ENCODE results near the gene CNTNAP2.
"Not testable (repeated sequence)": the region's sequence is repeated elsewhere in the genome, so short reads cannot be mapped to it uniquely, and the experiment has no call there.

The CNTNAP2 gene

DNA sequence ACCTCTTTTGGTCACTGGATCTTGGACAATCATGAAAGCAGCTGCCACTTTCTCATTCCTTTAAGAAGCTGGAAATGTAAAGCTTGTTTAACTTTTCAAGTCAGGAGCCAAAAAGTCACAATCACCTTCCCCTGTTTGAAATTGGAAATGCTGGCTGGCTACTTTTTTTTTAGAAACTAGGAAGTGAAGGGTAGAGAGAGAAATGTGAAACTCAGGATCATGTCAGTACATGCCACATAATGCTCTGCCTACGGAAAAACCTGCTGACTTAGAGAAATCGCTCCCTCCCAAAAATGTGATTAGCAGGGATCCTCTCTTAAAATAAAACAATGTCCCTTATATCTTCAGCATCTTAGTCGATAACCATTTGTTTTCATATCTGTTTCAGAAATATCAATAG lies 2285.6 kb downstream of the CNTNAP2 start:
- DNase-seq (ENCODE audit: low read depth in 2 of 3, low spot score in 2 of 3), result no peak

DNA sequence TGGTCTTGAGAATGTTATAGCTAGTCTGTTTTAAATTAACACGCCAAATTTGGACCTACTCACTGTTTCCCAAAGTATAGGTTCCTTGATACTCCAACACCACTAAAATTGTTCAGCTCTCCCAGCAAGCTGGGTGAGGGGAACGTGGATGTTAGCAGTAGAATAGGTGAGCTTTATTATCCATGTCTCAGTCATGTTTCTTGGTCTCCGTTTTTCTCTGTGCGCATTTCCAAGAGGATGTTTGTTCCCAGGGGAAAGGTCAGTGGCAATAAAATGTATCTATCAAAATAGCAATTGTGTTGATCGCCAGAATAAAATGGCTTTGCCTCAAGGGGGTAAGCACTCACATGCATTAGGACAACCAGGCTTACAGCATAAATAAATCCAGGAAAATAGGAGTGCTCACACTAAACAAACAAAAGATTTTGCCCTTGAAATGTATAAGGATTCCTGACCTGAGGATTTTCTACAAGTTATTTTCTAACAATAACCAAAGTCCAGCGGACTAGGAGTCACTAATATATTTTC lies 2286.9 kb downstream of the CNTNAP2 start:
- DNase-seq (ENCODE audit: low read depth in 2 of 3, low spot score in 2 of 3), result no peak

DNA sequence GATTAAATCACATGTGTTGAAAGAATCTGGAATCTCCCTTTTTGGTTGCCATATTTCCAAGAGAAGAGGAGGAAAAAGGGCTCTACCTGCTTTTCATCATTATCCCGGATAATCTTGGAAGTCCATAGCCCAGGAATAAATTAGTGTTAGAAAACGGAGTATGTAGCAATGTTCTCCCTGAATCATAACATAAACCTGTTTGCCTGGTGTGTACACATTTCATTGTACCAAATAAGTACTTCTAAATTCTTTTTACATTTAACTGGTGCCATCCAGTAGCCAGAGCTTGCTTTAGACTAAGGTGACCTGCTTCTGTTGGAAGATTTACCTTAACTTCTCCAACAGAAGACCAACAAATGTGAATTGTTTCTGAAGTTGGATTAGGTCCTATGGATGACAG lies 2291.7 kb downstream of the CNTNAP2 start:
- DNase-seq (ENCODE audit: low read depth in 2 of 3, low spot score in 2 of 3), result no peak

DNA sequence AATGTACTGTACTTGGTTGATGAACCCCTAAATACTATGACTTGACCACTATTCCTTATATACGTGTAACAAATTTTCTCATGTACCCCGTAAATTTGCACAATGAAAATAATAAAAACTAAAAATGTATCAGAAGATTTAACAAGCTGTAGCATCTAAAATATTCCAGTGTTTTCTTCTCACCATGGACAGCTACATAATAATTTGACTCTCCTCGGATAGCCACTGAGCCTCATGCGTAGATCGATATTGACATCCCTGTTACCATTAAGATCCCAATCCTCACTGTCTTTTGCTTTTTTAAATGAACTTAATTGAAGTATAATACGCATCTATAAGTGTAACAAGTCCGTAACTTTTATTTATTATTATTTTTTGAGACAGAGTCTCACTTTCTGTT lies 2294.3 kb downstream of the CNTNAP2 start:
- no peak for DNase-seq (ENCODE audit: low read depth in 2 of 3, low spot score in 2 of 3)

DNA sequence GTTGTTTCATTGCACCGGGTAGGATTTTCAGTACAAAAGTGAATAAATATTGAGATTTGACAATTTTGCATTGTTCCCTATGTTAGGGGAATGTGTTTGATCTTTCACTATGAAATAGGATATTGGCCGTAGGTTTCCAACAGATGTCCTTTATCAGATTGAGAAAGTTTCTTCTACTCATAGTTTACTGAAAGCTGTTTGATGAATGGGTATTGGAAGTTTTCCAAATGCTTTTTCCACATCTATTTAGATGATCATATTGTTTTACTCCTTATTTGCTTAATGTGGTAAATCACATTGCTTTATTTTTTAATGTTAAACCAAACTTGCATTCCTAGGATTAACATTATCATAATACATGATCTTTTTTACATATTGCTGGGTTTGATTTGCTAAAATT lies 2296.1 kb downstream of the CNTNAP2 start:
- no peak for DNase-seq (ENCODE audit: low read depth in 2 of 3, low spot score in 2 of 3)

DNA sequence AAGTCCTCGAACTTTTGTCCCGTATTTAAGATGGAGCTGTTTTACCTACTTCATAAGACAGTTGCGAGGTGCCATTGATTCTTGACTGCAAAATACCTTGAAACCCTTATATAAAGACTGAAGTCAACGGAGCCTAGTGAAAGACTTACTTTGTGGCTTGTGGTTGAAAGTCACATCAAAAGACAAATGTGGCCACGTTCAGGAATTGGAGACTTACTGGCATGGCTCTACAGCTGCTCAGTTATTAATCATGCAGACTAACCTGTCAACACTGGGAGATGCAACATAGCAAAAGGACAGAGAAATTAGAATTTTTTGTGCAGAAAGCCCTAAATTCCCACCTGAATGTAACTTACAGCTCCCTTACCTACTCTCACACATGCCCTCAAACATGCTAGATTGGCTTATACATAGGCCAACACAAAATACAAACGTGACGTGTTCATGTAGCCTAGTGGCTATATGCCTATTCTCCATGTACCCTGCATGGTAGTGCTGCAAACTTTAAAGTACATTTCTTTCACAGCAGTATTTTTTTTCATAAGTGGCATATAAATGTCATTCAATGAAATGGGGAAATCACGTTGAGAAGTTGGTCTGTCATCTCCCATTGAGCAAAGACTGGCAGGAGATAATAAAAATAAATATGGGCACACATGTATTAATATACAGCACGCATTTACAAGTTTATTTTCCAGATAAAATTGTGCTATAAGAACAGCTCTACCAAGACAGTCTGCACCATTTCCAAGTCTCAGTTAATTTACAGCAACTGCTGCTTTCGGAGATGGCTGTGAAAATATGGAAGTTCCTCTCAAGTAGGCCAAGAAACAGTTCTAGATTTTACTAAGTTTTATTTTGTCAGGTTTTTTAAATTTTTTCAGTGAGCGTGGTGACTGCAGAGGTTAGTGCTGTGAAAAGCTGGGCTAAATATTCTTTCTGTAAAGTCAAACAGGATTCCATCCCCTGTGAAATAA lies 2303.5 kb downstream of the CNTNAP2 start:
- no peak for DNase-seq (ENCODE audit: low read depth in 2 of 3, low spot score in 2 of 3)

DNA sequence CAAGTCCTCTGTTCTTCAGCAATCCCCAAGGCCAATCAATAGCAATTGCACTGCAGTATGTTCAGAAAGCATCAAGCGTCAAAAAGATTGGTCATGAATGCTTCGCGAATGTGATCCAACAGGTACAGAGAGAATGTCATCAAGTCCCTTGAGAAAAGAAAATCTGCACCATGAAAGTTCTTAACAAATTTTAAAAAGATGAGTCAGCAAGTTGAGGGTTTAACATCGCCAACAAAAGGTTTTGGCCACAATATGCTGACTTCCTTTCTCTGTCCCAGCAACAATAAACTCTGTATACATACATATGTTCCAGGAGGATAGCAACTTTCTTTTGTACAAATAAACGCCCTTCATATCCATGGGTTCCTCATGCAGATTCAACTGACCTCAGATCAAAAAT lies 2305.4 kb downstream of the CNTNAP2 start:
- no peak for DNase-seq (ENCODE audit: low read depth in 2 of 3, low spot score in 2 of 3)

DNA sequence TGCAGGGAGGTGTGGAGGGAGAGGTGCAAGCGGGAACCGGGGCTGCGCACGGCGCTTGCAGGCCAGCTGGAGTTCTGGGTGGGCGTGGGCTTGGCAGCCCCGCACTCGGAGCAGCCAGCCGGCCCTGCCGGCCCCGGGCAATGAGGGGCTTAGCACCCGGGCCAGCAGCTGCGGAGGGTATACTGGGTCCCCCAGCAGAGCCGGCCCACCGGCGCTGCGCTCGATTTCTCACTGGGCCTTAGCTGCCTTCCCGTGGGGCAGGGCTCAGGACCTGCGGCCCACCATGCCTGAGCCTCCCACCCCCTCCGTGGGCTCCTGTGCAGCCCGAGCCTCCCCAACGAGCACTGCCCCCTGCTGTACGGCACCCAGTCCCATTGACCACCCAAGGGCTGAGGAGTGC lies 2309.8 kb downstream of the CNTNAP2 start:
- DNase-seq (ENCODE audit: low read depth in 2 of 3, low spot score in 2 of 3), result not testable (repeated sequence)

DNA sequence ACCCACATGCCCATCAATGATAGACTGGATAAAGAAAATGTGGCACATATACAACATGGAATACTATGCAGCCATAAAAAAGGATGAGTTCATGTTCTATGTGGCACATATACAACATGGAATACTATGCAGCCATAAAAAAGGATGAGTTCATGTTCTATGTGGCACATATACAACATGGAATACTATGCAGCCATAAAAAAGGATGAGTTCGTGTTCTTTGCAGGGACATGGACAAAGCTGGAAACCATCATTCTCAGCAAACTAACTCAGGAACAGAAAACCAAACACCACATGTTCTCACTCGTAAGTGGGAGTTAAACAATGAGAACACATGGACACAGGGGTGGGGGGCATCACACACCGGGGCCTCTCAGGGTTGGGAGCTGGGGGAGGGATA lies 2314.1 kb downstream of the CNTNAP2 start:
- DNase-seq (ENCODE audit: low read depth in 2 of 3, low spot score in 2 of 3), result not testable (repeated sequence)

DNA sequence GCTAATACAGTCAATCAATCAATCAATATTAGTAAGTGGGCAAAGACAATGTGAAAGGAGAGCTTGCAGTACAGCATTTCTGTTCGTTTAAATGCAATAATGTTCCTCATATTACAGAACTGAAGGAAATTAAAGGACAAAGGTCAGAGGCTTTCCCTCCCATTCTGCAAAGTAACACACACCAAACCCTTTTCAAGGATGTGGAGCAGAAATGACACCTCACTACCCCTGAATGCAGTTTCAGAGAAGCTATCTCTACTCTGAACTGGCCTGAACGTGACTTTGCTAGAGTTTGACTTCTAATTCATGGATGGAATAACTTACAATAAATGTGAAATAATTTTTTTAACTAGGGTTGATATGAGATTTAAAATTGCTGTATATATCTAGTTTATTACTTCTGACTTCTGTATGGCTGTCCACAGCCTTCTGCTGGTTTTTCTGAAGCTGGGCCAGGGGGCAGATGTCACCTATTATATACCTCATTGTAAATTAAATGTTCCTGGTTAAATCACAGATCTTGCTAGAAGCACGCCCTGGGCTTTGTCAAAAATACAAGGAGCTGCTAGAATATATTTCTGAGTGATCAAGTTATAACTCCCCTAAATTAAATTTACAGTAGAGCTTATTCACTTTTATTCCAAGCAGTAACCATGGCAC lies 2317.1 kb downstream of the CNTNAP2 start:
- DNase-seq (ENCODE audit: low read depth in 2 of 3, low spot score in 2 of 3), result no peak

DNA sequence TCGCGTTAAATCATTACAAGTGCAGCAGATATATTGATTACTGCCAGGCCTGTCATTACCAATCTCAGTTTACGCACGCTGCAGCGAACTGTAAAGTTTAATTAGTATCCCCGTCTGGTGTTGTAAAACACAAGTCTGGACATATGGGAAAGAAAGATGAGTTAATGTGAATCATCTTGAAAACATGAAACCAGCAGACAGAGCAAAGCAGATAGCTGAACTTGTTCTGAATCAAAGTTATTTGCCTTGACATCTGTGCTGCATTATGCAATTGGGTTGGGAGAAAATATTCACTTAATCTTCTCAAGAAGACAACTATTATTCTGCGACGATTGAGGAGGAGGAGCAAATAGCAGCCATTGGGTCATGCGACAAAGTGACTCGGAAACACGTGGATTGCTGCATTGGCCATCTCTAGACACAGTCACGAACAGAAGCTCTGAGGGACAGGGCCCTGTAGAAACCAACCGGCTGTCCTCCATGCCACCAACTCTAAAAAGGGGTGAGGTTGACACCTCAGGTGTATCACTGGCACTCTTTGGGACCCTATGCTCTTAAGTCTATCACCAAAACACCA lies 2317.7 kb downstream of the CNTNAP2 start:
- DNase-seq (ENCODE audit: low read depth in 2 of 3, low spot score in 2 of 3), result no peak

DNA sequence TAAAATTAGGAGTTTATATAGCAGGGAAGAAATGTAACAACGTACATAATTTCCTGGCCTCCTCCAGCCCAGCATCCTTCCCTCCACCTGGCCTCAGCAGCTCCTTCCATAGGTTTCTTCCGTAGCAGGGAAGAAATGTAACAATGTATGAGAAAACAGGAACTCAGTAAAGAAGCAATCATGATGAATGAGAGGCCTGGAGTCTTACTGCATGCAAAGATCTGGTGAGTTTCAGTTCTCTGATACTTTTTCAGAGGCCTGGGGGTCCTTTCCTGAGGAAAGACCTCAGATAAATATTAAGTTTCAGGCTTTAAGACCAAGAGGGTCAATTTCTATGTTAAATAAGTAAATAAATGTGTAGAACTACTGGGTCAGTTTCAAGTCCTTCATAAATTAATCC lies 2318.3 kb downstream of the CNTNAP2 start:
- DNase-seq (ENCODE audit: low read depth in 2 of 3, low spot score in 2 of 3), result no peak

DNA sequence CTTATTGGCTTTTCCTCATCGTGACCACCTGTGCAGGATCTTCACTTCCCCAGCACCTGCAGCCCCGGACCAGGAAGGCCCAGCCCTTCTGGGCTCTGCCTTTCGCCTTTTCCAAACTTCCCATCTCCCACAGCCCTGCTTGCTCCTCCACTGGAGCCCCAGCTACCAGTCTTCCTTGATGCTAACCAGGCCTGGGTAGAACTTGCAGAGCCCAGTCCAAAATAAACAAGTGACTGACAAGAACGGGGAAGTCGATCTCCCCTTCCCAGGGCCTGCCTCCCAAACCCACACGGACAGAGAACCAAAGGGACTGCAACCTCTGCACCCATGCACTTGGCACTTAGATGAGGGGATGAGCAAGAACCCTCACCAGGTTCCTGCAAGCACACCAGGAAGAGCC lies 2319.1 kb downstream of the CNTNAP2 start:
- no peak for DNase-seq (ENCODE audit: low read depth in 2 of 3, low spot score in 2 of 3)

DNA sequence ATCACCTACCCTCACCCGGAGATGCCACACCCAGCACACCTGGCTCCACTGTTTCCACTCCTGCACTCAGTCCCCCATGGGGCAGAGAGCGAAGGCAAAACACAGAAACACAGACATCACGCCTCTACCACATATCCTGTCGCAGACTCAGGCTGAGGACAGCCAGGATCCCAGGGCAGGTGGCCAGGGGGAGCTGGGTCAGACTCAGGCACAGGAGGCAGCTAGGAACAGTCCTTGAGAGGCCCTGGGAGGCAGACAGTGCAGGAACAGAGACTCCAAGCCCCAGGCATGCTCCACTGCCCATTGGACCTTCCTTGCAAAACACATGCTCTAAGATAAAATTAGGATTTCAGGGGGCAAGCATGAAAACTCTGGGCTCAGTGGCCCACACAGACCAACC lies 2319.5 kb downstream of the CNTNAP2 start:
- no peak for DNase-seq (ENCODE audit: low read depth in 2 of 3, low spot score in 2 of 3)

DNA sequence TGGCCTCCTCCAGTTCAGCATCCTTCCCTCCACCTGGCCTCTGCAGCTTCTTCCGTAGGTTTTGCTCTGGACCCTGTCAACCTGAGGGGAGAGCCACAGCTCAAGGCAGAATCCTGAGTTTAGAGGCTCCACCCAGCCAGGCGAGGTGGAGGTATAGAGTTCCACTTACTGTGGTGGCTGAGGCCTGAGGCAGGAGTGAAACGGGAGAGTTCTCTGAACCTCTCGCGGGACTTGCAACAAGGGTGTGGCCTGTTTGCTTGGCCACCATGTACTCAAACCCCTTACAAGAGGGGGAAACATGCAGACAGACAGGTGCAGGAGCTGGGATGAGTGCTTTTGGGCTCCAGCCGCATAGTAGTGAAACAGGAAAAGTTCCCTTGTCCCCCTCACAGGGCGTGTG lies 2320.0 kb downstream of the CNTNAP2 start:
- no peak for DNase-seq (ENCODE audit: low read depth in 2 of 3, low spot score in 2 of 3)

DNA sequence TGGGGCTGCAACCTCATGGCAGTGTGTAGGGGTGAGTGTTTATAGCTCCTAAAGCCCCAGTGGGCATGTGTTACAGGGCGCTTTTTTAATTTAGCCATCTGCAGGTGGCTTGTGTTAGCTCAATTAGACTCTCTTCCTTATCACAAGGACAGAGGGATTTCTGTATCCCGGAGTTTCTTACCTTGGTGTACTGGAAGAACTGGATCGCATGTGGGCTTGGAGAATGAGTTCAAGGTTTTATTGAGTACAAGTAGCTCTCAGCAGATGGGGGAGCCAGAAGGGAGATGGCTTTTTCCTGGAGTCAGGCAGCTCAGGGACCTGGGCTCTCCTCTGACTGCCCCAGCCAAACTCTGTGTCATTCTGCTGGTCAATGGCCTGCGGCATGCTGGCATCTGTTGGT lies 2320.4 kb downstream of the CNTNAP2 start:
- DNase-seq (ENCODE audit: low read depth in 2 of 3, low spot score in 2 of 3), result no peak

DNA sequence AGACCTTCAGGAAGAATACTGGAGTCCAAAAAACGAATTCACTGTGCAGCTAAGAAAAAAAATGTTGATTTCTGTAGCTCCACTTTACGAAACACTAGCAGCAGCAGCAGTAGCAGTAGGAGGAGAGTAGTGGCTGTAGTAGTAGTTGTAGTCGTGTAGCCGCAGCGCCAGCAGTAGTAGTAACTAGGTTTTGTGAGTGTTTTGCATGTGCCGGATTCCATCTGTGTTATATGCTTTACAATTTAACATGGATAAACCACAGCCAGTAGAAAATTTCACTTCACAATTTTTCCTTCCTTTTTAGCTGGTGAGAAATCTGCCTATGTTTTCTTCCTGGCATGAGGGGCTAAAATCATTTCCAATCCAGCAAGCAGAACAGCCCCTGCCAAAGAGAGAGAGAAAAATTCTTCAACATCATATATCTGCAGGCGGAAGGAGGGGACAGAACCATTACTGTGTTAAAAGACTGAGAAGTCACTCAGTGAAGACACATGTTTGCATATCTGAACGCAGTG lies 2325.6 kb downstream of the CNTNAP2 start:
- DNase-seq (ENCODE audit: low read depth in 2 of 3, low spot score in 2 of 3), result no peak

DNA sequence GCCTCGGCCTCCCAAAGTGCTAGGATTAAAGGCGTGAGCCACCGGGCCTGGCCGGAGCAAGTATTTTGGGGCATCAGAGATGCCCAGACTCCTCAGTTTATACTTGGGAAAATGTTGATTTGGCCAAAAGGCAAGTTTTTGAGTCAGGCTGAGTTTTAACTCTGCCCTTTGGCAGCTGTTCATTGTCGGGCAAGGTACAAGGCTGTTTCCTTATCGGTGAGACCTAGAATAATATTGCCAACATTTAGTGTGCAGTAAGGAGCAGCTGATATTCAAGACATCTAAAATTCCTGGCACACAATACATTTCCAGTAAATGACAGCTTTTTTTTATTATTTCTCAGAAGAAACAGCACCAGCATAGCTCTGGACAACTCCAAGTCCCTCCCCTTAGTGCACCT lies 2326.3 kb downstream of the CNTNAP2 start:
- no peak for DNase-seq (ENCODE audit: low read depth in 2 of 3, low spot score in 2 of 3)

DNA sequence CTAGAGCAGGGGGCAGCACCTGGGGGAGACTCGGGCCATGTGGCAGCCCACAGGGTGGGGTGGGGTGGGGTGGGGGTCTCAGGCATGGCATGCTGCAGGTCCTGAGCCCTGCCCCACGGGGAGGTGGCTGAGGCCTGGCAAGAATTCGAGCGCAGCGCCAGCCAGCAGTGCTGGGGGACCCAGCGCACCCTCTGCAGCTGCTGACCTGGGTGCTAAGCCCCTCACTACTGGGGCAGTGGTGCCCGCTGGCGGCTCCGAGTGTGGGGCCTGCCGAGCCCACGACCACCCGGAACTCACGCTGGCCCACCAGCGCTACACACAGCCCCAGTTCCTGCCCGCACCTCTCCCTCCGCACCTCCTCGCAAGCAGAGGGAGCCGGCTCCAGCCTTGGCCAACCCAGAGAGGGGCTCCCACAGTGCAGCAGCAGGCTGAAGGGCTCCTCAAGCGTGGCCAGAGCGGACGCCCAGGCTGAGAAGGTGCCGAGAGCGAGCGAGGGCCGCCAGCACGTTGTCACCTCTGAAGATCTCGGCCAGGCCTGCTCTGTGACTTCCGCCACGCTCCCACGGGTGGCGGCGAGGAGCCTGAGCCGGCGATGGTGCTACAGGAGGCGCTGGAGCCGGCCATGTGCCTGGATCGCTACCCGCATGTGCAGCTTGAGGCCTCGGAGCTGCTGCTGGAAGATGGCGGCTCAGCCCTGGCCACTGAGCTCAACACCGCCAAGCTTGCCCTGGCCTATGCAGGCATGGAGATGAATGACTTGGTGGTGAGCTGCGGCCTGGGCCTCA lies 2328.9 kb downstream of the CNTNAP2 start:
- no peak for DNase-seq (ENCODE audit: low read depth in 2 of 3, low spot score in 2 of 3)

DNA sequence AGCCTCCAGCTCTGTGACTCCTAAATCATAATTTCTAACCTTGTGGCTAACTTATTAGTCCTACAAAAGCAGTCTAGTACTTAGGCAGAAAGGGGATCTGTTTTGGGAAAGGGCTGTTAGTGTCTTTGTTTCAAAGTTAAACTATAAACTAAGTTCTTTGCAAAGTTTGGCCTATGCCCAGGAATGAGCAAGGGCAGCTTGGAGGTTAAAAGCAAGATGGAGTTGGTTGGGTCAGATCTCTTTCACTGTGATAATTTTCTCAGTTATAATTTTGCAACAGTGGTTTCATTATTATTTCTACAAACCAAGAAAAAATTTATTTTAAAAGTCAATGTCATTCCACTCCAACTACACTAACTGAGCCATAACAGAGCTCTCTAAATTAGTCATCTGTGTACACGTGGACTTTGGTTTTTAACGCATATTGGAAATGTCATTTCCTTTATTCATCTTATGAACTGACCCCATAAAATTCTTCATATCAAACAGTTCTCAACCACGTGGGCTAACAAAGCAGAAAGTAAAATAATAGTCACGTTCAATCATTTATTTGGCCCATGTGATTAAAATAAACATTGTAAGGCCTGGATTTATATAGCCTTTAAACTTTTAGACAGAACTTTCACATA lies 2330.7 kb downstream of the CNTNAP2 start:
- no peak for DNase-seq (ENCODE audit: low read depth in 2 of 3, low spot score in 2 of 3)
